SK-N-MC (cell line): ENCODE measurements around the gene SCART1.

Source experiments
- EZH2 ChIP-seq: fragments of 200-600 bp; sonication (generic); IDR thresholded peaks from one replicate; pipeline ENCODE4 v1.6.1; 2017; ENCODE audit warnings: antibody characterized with exemption
- POLR2AphosphoS5 ChIP-seq: IDR thresholded peaks from 2 replicates; pipeline ENCODE4 v1.6.1; 2012; ENCODE audit warnings: mild to moderate bottlenecking, low read depth, low read length, borderline replicate concordance

DNA sequence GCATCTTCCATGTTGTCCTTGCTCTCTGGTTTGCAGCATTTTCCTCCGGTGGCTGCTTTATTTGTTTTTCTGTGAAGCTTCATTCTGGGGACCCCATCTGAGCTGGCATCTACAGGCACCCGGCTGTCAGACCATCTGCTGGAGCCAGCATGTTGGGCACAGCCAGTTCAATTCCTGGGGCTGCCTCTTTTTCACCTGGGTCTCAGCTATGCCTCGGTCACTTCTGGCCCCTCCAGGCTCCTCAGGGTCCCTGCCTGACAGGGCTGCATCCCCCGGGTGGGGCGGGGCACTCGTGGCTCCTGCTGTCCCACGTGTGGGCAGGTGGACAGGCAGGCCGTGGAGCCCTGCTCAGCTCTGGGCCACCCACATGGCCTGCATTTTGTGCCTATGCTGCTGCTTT lies 8.1 kb downstream of the SCART1 start:
- TF ChIP-seq POLR2AphosphoS5 (no peak), EZH2 (no peak)
